Loucy (cell line): ENCODE measurements around the gene AMHR2.

Source experiments
- EZH2phosphoT487 ChIP-seq: fragments of 200-600 bp; IDR thresholded peaks from 2 replicates; pipeline ENCODE4 v1.6.1; 2018; ENCODE audit warnings: antibody characterized with exemption, mild to moderate bottlenecking, moderate library complexity, borderline replicate concordance
- TF ChIP-seq, protein P1 (sequence below): fragments of 200-600 bp; sonication (generic); conservative IDR thresholded peaks from 2 replicates; pipeline ENCODE4 v1.5.1; 2014; ENCODE audit warnings: mild to moderate bottlenecking, antibody characterized with exemption, low read length

DNA sequence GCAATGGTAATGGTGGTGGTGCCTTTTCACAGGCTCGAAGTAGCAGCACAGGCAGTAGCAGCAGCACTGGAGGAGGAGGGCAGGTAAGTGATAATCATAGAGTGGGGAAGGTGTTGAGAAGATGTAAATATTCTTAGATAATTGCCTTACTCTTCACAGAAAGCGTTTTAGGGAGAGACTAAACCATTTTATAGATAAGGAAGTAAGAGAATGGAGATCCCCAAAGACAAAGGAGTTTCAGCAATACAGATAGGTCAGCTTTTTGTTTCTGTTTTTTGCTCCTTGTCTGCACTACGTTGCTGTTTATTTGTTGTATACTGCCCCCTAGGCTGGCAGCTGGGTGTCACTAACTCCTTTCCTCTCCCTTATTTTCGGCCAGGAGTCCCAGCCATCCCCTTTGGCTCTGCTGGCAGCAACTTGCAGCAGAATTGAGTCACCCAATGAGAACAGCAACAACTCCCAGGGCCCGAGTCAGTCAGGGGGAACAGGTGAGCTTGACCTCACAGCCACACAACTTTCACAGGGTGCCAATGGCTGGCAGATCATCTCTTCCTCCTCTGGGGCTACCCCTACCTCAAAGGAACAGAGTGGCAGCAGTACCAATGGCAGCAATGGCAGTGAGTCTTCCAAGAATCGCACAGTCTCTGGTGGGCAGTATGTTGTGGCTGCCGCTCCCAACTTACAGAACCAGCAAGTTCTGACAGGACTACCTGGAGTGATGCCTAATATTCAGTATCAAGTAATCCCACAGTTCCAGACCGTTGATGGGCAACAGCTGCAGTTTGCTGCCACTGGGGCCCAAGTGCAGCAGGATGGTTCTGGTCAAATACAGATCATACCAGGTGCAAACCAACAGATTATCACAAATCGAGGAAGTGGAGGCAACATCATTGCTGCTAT lies 41.7 kb upstream of the AMHR2 start:
- TF ChIP-seq, protein P1, sequence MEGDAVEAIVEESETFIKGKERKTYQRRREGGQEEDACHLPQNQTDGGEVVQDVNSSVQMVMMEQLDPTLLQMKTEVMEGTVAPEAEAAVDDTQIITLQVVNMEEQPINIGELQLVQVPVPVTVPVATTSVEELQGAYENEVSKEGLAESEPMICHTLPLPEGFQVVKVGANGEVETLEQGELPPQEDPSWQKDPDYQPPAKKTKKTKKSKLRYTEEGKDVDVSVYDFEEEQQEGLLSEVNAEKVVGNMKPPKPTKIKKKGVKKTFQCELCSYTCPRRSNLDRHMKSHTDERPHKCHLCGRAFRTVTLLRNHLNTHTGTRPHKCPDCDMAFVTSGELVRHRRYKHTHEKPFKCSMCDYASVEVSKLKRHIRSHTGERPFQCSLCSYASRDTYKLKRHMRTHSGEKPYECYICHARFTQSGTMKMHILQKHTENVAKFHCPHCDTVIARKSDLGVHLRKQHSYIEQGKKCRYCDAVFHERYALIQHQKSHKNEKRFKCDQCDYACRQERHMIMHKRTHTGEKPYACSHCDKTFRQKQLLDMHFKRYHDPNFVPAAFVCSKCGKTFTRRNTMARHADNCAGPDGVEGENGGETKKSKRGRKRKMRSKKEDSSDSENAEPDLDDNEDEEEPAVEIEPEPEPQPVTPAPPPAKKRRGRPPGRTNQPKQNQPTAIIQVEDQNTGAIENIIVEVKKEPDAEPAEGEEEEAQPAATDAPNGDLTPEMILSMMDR: peak; percentile 64
- TF ChIP-seq EZH2phosphoT487: no peak
